ENCODE measurements around the gene TPSAB1. TPM values are rescaled to one million over a fixed set of nuclear protein-coding genes. Genes with fewer than 3 reads are reported as not detected.

Gene TPSAB1
- total RNA-seq, 2 experiments from 2014 or later, result not detected

- POLR2A ChIA-PET, result no interaction called here
- no peaks in the 10 kb centered on the region for H3K9me3 ChIP-seq (ENCODE audit: low read length)
- TF ChIP-seq, protein P1, sequence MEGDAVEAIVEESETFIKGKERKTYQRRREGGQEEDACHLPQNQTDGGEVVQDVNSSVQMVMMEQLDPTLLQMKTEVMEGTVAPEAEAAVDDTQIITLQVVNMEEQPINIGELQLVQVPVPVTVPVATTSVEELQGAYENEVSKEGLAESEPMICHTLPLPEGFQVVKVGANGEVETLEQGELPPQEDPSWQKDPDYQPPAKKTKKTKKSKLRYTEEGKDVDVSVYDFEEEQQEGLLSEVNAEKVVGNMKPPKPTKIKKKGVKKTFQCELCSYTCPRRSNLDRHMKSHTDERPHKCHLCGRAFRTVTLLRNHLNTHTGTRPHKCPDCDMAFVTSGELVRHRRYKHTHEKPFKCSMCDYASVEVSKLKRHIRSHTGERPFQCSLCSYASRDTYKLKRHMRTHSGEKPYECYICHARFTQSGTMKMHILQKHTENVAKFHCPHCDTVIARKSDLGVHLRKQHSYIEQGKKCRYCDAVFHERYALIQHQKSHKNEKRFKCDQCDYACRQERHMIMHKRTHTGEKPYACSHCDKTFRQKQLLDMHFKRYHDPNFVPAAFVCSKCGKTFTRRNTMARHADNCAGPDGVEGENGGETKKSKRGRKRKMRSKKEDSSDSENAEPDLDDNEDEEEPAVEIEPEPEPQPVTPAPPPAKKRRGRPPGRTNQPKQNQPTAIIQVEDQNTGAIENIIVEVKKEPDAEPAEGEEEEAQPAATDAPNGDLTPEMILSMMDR (conservative IDR thresholded peaks at IDR 0.05; ENCODE audit: low read length), result no peak
- TF ChIP-seq EZH2phosphoT487 (IDR thresholded peaks at IDR 0.05; ENCODE audit: borderline replicate concordance, low read depth, low read length), result no peak
- no peak for DNase-seq (ENCODE audit: low spot score)
- no TSS peak for BruUV-seq (replicated peaks)
- CTCF ChIA-PET (ENCODE audit: unreplicated experiment), result no interaction called here
- no peaks in the 10 kb centered on the region for H3K4me1 ChIP-seq (ENCODE audit: insufficient read depth, low read length, poor library complexity, severe bottlenecking)
- intact Hi-C loops (cut with micrococcal nuclease; ENCODE audit: unreplicated experiment), result no loop called here
- no peak overlapping the region for H2AFZ ChIP-seq (ENCODE audit: low read length)
- H3K4me2 ChIP-seq (ENCODE audit: low read length), result no peak overlapping the region
- H3K36me3 ChIP-seq (ENCODE audit: insufficient read depth, low read length), result no peaks in the 10 kb centered on the region
- no peaks in the 10 kb centered on the region for H4K20me1 ChIP-seq (ENCODE audit: insufficient read depth, low read length)
- no peak overlapping the region for H3K4me3 ChIP-seq (ENCODE audit: low read depth, low read length, poor library complexity, severe bottlenecking)
- H3K27ac ChIP-seq (ENCODE audit: low read depth, low read length, poor library complexity, severe bottlenecking), result no peak overlapping the region
- H3K9me2 ChIP-seq (ENCODE audit: insufficient read depth, low read length), result no peaks in the 10 kb centered on the region
- H3K79me2 ChIP-seq (ENCODE audit: insufficient read depth, low read depth, low read length), result no peaks in the 10 kb centered on the region
Measured at GRCh38 chr16:1261131-1261892, 20.8 kb downstream of the TPSAB1 start.

DNA sequence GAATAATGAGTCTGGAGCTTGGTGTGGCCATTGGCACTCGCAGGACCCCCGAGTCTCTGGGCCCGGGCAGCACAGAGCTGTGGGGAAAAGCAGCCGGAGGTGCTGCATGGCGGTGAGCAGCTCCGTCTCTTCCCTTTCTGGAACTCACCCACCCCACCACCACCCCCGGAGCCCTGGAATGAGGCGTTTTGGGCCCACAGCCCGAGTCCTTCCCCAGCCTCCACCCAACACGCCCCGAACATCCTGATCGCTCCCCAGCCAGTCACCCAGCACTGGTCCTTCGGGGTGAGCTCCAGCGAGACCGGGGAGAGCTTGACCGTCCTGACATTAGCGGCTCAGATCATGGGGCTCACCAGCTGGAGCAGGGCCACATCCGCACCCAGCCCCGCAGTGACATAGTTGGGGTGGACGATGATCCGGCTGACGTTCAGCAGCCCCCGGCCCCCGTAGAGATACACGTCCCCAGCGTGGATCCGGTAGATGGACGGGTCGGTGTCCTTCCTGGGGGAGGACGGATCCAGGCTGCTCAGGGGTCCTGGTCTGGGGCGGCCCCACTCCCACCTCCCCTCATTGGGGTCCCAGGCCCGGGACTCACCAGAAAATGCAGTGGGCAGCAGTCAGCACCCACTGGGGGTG is 21.8 kb downstream of the TPSAB1 start:
- BruUV-seq (replicated peaks), result no TSS peak
- H3K4me3 ChIP-seq (ENCODE audit: low read depth, low read length, poor library complexity, severe bottlenecking), result no peak overlapping the region
- DNase-seq (ENCODE audit: low spot score), result no peak
- POLR2A ChIA-PET, result no interaction called here
- no peaks in the 10 kb centered on the region for H4K20me1 ChIP-seq (ENCODE audit: insufficient read depth, low read length)
- H3K4me1 ChIP-seq (ENCODE audit: insufficient read depth, low read length, poor library complexity, severe bottlenecking), result no peaks in the 10 kb centered on the region
- H2AFZ ChIP-seq (ENCODE audit: low read length), result no peak overlapping the region
- no peaks in the 10 kb centered on the region for H3K36me3 ChIP-seq (ENCODE audit: insufficient read depth, low read length)
- no peak overlapping the region for H3K27ac ChIP-seq (ENCODE audit: low read depth, low read length, poor library complexity, severe bottlenecking)
- intact Hi-C loops (cut with micrococcal nuclease; ENCODE audit: unreplicated experiment), result no loop called here
- CTCF ChIA-PET (ENCODE audit: unreplicated experiment), result no interaction called here
- H3K9me3 ChIP-seq (ENCODE audit: low read length), result no peaks in the 10 kb centered on the region
- H3K4me2 ChIP-seq (ENCODE audit: low read length), result no peak overlapping the region
- H3K9me2 ChIP-seq (ENCODE audit: insufficient read depth, low read length), result no peaks in the 10 kb centered on the region
- TF ChIP-seq, protein P1 (conservative IDR thresholded peaks at IDR 0.05; ENCODE audit: low read length), result no peak
- TF ChIP-seq EZH2phosphoT487 (IDR thresholded peaks at IDR 0.05; ENCODE audit: borderline replicate concordance, low read depth, low read length), result no peak
- H3K79me2 ChIP-seq (ENCODE audit: insufficient read depth, low read depth, low read length), result no peaks in the 10 kb centered on the region

DNA sequence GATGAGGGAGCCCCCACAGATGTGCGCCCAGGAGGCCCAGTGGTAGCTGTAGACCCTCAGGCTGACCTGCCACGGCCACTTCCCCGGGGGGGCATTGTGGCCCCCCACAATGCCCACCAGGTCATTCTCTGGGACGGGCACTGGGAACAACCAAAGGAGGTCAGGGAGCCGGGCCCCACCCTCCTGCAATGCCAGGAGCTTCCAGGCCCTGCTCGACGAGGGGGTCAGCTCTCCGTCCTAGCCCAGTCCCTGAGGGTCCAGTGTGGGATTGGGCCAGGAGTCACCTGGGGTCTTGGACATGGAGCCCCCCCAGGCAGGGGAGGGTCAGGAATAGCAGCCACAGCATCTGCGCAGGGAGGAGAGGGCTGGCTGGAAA is 22.3 kb downstream of the TPSAB1 start:
- Histone ChIP-seq H3K9me3 (ENCODE audit: low read length) (no peaks in the 10 kb centered on the region), H3K4me1 (ENCODE audit: insufficient read depth, low read length, poor library complexity, severe bottlenecking) (no peaks in the 10 kb centered on the region), H3K79me2 (ENCODE audit: insufficient read depth, low read depth, low read length) (no peaks in the 10 kb centered on the region), H3K4me2 (ENCODE audit: low read length) (no peak overlapping the region), H2AFZ (ENCODE audit: low read length) (no peak overlapping the region), H3K27ac (ENCODE audit: low read depth, low read length, poor library complexity, severe bottlenecking) (no peak overlapping the region), H4K20me1 (ENCODE audit: insufficient read depth, low read length) (no peaks in the 10 kb centered on the region), H3K4me3 (ENCODE audit: low read depth, low read length, poor library complexity, severe bottlenecking) (no peak overlapping the region), H3K36me3 (ENCODE audit: insufficient read depth, low read length) (no peaks in the 10 kb centered on the region), H3K9me2 (ENCODE audit: insufficient read depth, low read length) (no peaks in the 10 kb centered on the region)
- ChIA-PET POLR2A (no interaction called here), CTCF (ENCODE audit: unreplicated experiment) (no interaction called here)
- TF ChIP-seq EZH2phosphoT487 (IDR thresholded peaks at IDR 0.05; ENCODE audit: borderline replicate concordance, low read depth, low read length), result no peak
- TF ChIP-seq, protein P1 (conservative IDR thresholded peaks at IDR 0.05; ENCODE audit: low read length), result no peak
- intact Hi-C loops (cut with micrococcal nuclease; ENCODE audit: unreplicated experiment), result no loop called here
- no TSS peak for BruUV-seq (replicated peaks)
- DNase-seq (ENCODE audit: low spot score), result no peak

Data from OCI-LY7 (cell line).